Osteocyte (in vitro differentiated cells): ENCODE results near the gene NHS. TPM values are rescaled to one million over a fixed set of nuclear protein-coding genes. Genes with fewer than 3 reads are reported as not detected.

Source experiments
- DNase-seq: peaks from one replicate; pipeline ENCODE4 v3.0.0; 2021; ENCODE audit warnings: mixed read lengths; ENCODE audit not compliant: unreplicated experiment; ENCODE audit errors: extremely low spot score
- H3K27ac Mint-ChIP-seq: one replicate; pipeline ENCODE4 v1.8.0; 2021; ENCODE audit warnings: mild to moderate bottlenecking, mixed read lengths; ENCODE audit not compliant: unreplicated experiment
- H3K27me3 Mint-ChIP-seq: one replicate; pipeline ENCODE4 v1.8.0; 2021; ENCODE audit warnings: mixed read lengths; ENCODE audit not compliant: unreplicated experiment
- H3K36me3 Mint-ChIP-seq: one replicate; pipeline ENCODE4 v1.8.0; 2021; ENCODE audit warnings: mixed read lengths; ENCODE audit not compliant: unreplicated experiment
- H3K4me1 Mint-ChIP-seq: one replicate; pipeline ENCODE4 v1.8.0; 2021; ENCODE audit warnings: mixed read lengths; ENCODE audit not compliant: unreplicated experiment
- H3K4me3 Mint-ChIP-seq: one replicate; pipeline ENCODE4 v1.8.0; 2021; ENCODE audit warnings: mild to moderate bottlenecking, moderate library complexity, mixed read lengths; ENCODE audit not compliant: unreplicated experiment
- H3K9me3 Mint-ChIP-seq: one replicate; pipeline ENCODE4 v1.8.0; 2021; ENCODE audit warnings: mixed read lengths; ENCODE audit not compliant: unreplicated experiment
- CTCF ChIP-seq: fragments of 200-600 bp; sonication (generic); IDR thresholded peaks from 2 replicates; pipeline ENCODE4 v1.5.0; 2021; ENCODE audit warnings: antibody characterized with exemption, mild to moderate bottlenecking, moderate library complexity
- total RNA-seq: library from RNA; stranded (reverse); gene quantifications from 2 replicates; pipeline ENCODE4 v1.2.1, GENCODE V29; 2021

Gene NHS
- total RNA-seq, 1 donor from 2014 or later = 4.3 TPM

GRCh38 chrX:17475449-17476217 is 100.6 kb downstream of the NHS start:
- TF ChIP-seq CTCF = no peak
- Mint-ChIP-seq H3K36me3 (no peaks in the 10 kb centered on the region), H3K27ac (no peak overlapping the region), H3K27me3 (no peaks in the 10 kb centered on the region), H3K9me3 (no peaks in the 10 kb centered on the region), H3K4me1 (no peaks in the 10 kb centered on the region), H3K4me3 (no peak overlapping the region)
- no peak for DNase-seq

- TF ChIP-seq CTCF = no peak
- Mint-ChIP-seq H3K9me3 (no peaks in the 10 kb centered on the region), H3K27me3 (no peaks in the 10 kb centered on the region), H3K4me1 (no peaks in the 10 kb centered on the region), H3K27ac (no peak overlapping the region), H3K4me3 (no peak overlapping the region), H3K36me3 (no peaks in the 10 kb centered on the region)
- DNase-seq = no peak
Observed at GRCh38 chrX:17476411-17476810, 101.4 kb downstream of the NHS start.

- Mint-ChIP-seq H3K27ac (no peak overlapping the region), H3K36me3 (no peaks in the 10 kb centered on the region), H3K4me1 (no peaks in the 10 kb centered on the region), H3K27me3 (no peaks in the 10 kb centered on the region), H3K4me3 (no peak overlapping the region), H3K9me3 (no peaks in the 10 kb centered on the region)
- no peak for DNase-seq
- TF ChIP-seq CTCF = no peak
Observed at GRCh38 chrX:17481086-17481485, 106.1 kb downstream of the NHS start.

GRCh38 chrX:17484592-17484991 is 109.6 kb downstream of the NHS start:
- H3K4me1 Mint-ChIP-seq = no peaks in the 10 kb centered on the region
- no peaks in the 10 kb centered on the region for H3K9me3 Mint-ChIP-seq

More at GRCh38 chrX:17484592-17484991, 109.6 kb downstream of the NHS start:
- Mint-ChIP-seq H3K27me3 (no peaks in the 10 kb centered on the region), H3K27ac (no peak overlapping the region), H3K36me3 (no peaks in the 10 kb centered on the region), H3K4me3 (no peak overlapping the region)
- DNase-seq = no peak
- no peak for TF ChIP-seq CTCF
